NCI-H1092 (cell line): ENCODE results near the gene PLCH1.
A peak's percentile ranks its signal among the peaks of the same experiment; 100 is the strongest.

Source experiments
- DNase-seq: peaks from one replicate; lab custom pipeline; 2025; lab: John Stamatoyannopoulos, UW

PLCH1 gene

GRCh38 chr3:155550391-155550790, 194.5 kb downstream of the PLCH1 start:
- DNase-seq = no peak

GRCh38 chr3:155549087-155549486, 195.8 kb downstream of the PLCH1 start:
- DNase-seq = no peak

GRCh38 chr3:155548195-155548594, 196.7 kb downstream of the PLCH1 start:
- DNase-seq = no peak

- DNase-seq = no peak
Measured at GRCh38 chr3:155535098-155535497, 209.8 kb downstream of the PLCH1 start.

- DNase-seq = no peak
Measured at GRCh38 chr3:155528579-155528978, 216.3 kb downstream of the PLCH1 start.

GRCh38 chr3:155525324-155525833, 219.5 kb downstream of the PLCH1 start:
- no peak for DNase-seq

GRCh38 chr3:155520463-155520862, 224.4 kb downstream of the PLCH1 start:
- no peak for DNase-seq

- DNase-seq = no peak
Measured at GRCh38 chr3:155519078-155519477, 225.8 kb downstream of the PLCH1 start.

- no peak for DNase-seq
Measured at GRCh38 chr3:155517903-155518302, 227.0 kb downstream of the PLCH1 start.

GRCh38 chr3:155516439-155516838, 228.4 kb downstream of the PLCH1 start:
- no peak for DNase-seq

- no peak for DNase-seq
Measured at GRCh38 chr3:155512867-155513261, 232.0 kb downstream of the PLCH1 start.

GRCh38 chr3:155512175-155512866, 232.6 kb downstream of the PLCH1 start:
- DNase-seq = no peak

- peak; percentile 83 for DNase-seq
Measured at GRCh38 chr3:155504682-155505081, 240.2 kb downstream of the PLCH1 start.

- no peak for DNase-seq
Measured at GRCh38 chr3:155502630-155503029, 242.2 kb downstream of the PLCH1 start.

GRCh38 chr3:155500194-155500818, 244.6 kb downstream of the PLCH1 start:
- DNase-seq = no peak

- no peak for DNase-seq
Measured at GRCh38 chr3:155497930-155498647, 246.8 kb downstream of the PLCH1 start.

- no peak for DNase-seq
Measured at GRCh38 chr3:155496206-155496605, 248.7 kb downstream of the PLCH1 start.

GRCh38 chr3:155495387-155495786, 249.5 kb downstream of the PLCH1 start:
- DNase-seq = no peak

- no peak for DNase-seq
Measured at GRCh38 chr3:155494332-155494731, 250.5 kb downstream of the PLCH1 start.

GRCh38 chr3:155492841-155493240, 252.0 kb downstream of the PLCH1 start:
- no peak for DNase-seq

- no peak for DNase-seq
Measured at GRCh38 chr3:155491696-155492095, 253.2 kb downstream of the PLCH1 start.

GRCh38 chr3:155488671-155489070, 256.2 kb downstream of the PLCH1 start:
- no peak for DNase-seq

- DNase-seq = no peak
Measured at GRCh38 chr3:155485897-155486296, 259.0 kb downstream of the PLCH1 start.
